Measurements from ENCODE around the gene ZBTB7C.

- no peak for TF ChIP-seq YY1 (IDR thresholded peaks at IDR 0.05; ENCODE audit: insufficient read depth, insufficient read length)
- no peak for TF ChIP-seq ZNF274 (IDR thresholded peaks at IDR 0.05; ENCODE audit: low read depth, low read length)
- no peak for TF ChIP-seq SUZ12 (IDR thresholded peaks at IDR 0.05; ENCODE audit: extremely low read depth, insufficient read depth, insufficient read length)
Observed at GRCh38 chr18:48342125-48342524, 67.1 kb downstream of the ZBTB7C start.

Measured in NT2/D1 (cell line).